CD4-positive, alpha-beta T cell treated with Interleukin-12 subunit alpha and Interleukin-12 subunit beta, for 1 hour (primary cell): Measurements from ENCODE around the gene PPM1L.
"Not testable (repeated sequence)": the region's sequence is repeated elsewhere in the genome, so short reads cannot be mapped to it uniquely, and the experiment has no call there.

ENCODE experiments used
- DNase-seq: peaks from one replicate; pipeline ENCODE4 v3.0.0-alpha.2; 2020

The PPM1L gene

DNA sequence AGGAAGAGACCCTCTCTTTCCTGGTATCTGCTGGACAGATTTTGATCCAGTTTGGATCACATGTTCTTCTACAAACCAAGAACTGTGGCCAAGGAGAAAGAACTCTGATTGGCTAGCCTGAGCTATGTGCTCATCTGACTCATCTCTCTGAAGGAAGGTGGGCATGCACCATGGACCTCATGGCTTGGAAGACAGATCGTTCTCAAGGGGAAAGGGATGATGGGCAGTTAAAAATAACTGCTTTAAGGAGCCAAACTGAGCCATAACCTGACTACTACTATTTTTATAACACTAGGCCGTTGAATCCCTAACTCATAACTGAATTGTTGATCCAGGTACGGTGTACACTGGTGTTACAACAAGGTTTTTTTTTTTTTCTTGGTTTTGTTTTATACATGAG is 236.7 kb downstream of the PPM1L start:
- no peak for DNase-seq

DNA sequence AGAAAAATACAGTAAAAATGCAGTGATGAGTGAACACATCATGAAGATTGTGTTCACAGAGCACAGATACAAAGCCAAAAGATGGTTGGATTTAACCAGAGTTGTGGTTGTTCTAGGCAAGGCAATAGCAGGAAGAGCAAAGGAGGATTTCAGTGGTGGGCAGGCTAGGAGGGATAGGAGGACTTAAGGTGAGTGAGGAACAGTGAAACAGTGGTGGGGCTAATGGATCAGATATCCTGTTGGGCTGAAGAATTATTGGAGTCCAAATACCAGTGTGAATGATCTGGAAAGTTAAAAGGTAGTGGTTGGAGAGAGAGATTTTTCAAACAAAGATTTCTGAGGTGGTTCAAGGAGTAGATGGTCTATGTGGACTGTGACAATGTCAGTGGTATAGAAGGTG is 240.8 kb downstream of the PPM1L start:
- DNase-seq: no peak

DNA sequence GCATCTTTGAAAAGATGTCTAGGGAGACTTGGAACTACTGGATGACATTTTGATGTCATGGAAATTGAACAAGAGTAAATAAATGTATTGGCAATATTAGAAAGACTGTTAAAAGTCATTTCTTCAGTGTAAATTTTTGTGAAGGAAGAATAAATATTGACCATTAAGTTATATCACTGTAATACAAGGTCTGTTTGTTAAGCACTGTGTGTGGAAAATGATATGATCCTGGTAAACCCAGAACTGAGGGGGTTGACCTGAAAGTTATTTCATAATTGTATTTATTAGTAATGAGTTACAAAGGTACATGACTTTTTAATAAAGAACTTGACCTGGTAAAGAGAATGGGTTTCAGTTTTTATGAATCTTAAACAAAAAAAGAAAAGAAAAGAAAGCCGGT is 242.6 kb downstream of the PPM1L start:
- DNase-seq: no peak

DNA sequence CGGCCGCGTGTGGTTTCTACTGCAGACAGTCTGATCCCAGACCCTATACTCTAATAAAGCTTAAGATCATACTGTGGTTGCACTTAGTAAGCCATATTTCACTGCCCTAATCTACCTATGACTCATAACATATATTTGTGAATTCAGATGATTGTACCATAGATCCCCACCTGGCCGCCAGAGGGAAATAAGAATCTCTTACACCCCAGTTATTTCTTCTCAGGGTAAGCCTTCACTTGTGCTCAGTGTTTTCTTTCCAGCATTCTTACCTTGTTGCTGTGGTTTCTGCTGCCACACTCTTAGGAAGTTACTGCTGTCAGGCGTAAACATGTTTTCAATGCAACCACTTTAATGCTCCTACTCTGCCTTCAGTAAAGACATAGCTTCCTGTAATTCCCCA is 243.2 kb downstream of the PPM1L start:
- DNase-seq: no peak

DNA sequence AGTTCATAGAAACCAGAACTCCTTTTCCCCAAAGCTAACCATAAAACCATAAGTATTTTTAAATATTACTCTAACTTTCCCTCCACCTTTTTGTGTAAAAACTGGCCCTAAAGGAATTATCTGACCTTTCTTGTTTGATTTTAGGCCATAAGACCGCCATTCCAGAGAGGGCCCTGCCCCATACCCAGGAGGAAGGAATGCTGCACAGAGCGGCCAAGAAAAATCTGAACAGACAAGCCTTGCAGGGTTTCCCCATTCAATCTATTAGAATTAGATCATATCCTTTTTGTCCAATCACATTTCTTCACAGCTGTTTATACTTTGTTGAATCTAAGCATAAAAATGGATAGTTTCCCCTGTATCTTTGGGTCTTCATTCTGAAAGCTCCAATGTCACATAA is 252.1 kb downstream of the PPM1L start:
- DNase-seq: no peak

DNA sequence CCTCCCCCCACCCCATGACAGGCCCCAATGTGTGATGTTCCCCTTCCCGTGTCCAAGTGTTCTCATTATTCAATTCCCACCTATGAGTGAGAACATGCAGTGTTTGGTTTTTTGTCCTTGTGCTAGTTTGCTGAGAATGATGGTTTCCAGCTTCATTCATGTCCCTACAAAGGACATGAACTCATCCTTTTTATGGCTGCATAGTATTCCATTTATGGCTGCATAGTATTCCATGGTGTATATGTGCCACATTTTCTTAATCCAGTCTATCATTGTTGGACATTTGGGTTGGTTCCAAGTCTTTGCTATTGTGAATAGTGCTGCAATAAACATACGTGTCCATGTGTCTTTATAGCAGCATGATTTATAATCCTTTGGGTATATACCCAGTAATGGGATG is 254.1 kb downstream of the PPM1L start:
- not testable (repeated sequence) for DNase-seq

DNA sequence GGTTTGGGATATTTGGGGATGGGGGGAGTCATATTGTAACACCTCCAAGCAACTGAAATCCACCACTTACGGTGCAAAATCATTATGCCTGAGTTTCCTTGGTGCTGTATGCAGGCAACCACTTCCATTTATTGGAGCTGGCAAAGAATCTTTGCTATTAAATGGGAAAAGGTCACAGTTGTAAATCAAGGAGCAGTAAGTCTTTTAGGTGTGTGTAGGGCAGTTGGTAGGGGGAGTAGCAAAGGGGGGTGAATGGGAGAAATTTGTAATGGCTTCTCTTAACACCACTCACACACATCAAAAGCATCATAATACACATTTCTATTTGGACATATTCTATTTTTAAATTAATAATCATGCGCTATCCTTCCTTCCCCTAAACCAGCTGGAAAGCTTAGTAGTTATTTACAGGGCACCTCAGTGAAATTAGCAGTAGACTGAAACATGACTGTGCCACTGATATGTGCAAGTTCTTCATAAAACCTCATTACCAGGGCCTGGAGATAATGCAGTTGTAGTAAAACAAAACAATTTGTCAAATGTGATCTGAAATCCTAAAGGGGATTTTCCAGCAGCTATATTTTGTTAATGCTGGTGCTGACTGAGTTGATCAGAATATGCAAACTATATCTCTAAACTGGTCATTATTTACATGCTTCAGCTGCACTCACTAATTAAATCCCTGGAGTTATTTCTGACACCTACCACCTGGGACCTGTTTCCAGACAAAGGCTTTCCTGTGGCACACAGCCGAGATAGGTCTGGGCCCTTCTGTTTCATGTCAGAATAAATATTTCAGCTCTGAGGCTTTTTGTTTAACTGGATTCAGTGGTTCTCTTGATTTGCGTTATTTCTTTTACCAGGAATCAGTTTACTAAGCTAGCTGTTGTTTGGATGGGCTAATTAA is 259.1 kb downstream of the PPM1L start:
- no peak for DNase-seq

DNA sequence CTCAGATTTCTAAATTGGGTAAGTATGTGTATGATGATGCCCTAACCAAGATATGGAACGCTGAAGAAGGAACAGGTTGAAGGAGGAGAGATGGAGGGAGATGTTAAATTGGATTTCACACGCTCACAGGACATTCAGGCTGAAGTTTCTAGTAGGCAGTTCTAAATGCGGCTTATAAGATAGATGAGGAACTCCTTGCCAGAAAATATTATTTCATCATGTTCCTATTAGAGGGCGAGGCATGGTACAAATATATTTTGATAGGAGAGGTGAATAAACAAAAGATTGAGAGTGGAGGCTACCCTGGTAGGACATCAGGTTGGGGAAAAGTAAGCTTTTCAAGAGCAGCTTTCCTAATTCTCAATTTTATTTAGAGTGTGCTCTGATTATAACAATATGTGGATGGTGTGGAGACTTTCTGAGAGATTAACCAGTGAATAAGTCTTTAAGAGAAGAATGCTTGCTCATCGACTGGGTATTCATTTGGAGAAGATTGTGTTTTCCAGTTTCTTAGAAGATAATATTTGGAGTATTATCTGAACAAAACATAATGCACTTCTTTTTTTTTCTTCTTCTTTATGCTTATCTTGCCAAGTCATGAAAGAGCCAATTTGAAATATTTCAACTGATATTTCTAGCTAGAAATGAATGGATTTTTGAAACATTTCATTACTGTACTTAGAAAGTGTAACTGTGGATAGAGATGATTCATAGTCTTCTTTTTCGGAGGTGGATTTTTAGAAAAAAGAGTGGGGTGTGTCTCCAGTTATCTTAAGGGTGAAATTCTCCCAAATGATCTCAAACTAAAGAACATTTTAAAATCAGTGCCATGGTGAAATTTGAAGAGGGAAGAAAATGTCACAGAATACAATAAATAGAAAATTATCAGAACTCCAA is 260.6 kb downstream of the PPM1L start:
- no peak for DNase-seq

DNA sequence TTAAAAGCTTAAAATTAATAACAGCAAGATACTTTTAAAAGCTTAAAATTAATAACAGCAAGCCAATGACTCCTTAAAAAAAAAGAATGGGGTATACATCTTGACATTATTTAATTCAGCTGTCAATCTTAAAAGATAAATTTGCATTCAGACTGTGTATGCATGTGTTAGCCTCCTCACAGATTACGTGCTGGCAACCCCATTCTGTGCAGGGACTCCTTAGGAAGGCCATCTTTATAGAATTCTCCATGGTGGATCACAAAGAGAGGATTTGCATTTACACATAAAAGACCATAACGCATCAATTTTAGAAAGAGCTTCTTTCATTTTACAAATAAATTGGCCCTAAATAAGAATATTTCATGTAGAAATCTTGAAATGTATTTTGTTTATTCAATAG is 261.9 kb downstream of the PPM1L start:
- DNase-seq: no peak

DNA sequence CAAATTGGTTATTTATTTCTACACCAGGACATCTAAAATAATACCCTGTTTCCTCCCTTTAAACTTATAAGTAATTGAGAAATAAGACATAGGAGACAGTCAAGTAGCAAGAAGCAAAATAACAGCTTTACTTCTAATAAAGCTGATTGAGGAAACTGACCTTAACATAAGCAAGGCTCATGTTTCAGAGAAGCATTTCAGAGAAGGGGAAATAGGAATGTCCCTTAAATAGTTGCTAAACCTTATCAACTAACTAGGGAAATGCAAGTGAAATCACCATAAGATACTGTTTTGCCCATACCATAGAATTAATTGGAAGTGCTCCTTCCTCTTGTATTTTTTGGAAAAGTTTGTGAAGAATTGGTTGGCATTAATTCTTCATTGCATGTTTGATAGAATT is 264.2 kb downstream of the PPM1L start:
- DNase-seq: no peak

DNA sequence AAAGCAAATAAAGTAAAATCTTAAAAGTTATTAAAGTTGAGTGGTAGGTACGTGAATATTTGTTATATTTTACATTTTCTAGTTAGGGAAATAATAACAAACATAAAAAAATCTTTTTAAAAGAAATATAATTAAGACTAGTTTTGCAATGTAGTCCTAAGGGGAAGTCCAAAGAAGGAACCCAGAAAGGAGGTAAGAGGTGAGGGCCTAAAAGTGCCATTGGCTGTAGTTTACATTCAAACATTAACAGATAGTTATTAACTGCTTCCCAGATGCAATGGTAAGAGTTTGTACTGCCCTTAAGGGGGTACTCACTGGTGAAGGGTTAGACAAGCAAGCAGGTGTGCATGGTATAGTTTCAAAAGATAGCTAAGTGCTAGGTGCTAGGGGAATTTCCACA is 269.9 kb downstream of the PPM1L start:
- no peak for DNase-seq

DNA sequence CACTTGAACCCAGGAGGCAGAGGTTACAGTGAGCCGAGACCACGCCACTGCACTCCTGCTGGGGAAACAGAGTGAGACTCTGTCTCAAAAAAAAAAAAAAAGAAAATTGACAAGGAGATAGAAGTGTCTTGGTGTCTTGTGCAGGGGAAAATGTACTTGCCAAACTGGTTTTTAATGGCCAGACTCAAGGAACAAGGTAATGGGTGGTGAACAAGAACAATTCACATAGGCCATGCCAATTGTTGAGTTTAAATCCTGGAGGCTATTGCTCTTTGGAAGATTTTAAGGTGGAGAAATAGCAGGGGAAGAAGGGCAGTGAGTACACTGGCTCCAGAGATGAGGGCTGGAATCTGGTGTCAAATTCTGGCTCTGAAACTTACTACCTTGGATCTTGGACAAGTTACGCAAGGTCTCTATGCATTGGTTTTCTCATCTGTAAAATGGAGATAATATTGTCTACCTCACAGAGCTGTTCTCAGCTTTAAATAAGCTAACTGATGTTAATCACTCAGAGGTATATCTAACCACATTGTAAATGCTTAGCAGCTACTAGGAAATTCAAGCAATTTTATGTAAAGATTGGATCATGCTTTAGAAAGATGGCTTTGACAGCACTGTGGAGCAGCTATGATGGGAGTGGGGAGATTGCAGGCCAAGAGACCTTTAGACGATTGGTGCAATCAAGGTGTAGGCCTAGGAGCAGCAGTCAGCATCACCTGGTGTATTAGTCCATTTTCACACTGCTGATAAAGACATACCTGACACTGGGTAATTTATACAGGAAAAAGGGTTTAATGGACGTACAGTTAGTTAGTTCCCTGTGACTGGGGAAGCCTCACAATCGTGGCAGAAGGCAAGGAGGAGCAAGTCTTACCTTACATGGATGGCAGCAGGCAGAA is 270.8 kb downstream of the PPM1L start:
- no peak for DNase-seq

DNA sequence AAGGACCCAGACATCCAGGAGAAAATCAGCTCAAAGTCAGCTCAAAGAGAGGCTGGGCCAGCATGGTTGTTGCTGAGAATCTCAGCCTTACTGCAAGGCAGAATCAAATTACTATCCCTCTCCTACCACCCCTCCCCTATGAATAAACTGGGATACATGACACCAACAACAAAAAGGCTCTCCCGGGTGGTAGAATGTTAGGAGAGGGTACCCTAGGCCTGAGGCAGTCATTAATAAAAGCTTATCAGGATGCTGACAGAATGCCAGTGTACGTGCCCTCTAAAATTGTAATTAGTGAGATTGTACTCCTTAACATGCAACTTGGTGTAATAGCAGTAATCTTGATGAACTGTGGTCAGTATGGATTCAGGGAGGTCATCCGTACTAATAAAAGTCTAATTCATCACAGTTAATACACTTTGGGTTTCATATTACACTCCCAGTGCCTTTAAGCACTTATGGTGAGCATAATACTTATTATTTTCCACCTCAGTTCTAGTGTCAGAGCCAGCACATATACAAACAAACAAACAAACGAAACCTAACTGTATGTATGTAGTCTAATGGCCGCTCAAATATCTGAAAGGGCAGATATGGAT is 272.6 kb downstream of the PPM1L start:
- DNase-seq: no peak

DNA sequence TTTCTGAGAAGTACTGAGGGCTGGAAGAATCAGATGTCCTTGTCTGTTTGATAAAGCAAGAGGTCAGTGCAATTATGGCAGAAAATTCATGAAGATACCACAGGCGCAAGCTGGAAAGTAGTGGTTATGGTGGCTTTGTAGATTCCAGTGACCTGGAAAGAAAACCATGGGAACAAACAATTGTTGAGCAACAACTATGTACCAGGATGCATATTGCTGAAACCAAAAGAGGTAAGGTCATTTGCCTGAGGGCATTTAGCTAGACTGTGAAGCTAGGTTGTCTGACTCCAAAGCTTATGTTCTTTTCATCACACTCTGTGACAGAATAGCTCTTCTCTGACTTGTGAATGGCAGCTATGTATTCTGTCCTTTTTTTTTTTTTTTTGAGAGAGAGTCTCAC is 275.1 kb downstream of the PPM1L start:
- no peak for DNase-seq

DNA sequence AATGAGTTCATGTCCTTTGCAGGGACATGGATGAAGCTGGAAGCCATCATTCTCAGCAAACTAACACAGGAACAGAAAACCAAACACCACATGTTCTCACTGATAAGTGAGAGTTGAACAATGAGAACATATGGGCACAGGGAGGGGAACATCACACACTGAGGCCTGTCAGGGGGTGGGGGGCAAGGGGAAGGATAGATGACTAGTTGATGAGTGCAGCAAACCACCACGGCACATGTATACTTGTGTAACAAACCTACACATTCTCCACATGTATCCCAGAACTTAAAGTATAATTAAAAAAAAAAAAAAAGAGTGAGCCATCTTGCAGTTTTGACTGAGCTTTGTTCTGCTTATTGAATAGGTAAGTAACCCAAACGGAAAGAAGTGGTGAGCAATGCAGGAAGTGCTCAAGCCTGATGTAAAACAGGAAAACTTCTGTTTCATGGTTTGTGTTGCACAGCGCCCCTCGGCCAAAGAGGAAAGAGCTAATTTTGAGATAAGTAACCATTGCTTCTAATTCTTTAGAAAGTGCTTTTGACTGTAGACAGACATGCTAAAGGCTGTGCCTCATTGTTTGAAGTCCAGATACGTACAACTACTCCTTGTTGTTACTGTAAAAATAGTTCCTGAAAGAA is 279.0 kb downstream of the PPM1L start:
- DNase-seq: peak; percentile 3

DNA sequence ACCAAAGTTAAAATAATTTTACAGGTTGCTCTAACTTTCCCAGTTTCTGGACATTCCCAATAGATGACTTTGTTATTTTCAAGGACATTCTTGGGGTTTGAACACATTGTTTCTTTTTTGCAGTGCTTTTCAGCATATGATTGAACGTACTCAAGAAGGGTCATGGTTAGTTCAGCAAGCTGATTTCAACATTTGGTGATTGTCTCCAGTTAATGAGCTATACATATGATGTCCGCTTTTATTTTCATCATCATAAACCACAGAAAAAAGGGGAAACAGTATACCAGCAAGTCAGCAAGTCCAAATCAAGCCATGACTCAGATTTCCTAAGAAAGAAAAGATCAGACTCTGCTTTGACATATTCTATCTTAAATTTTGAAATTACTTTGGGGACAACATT is 279.7 kb downstream of the PPM1L start:
- no peak for DNase-seq

DNA sequence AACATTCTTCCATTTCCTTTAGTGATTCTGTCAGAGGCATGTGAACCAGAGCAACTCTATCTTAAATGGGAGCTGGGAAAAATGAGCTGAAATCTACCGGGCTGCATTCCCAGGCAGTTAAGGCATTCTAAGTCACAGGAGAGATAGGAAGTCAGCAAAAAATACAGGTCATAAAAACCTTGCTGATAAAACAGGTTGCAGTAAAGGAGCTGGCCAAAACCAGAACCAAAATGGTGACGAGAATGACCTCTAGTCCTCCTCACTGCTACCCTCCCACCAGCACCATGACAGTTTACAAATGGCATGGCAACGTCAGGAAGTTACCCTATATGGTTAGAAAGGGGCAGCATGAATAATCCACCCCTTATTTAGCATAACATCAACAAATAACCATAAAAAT is 282.7 kb downstream of the PPM1L start:
- DNase-seq: no peak

DNA sequence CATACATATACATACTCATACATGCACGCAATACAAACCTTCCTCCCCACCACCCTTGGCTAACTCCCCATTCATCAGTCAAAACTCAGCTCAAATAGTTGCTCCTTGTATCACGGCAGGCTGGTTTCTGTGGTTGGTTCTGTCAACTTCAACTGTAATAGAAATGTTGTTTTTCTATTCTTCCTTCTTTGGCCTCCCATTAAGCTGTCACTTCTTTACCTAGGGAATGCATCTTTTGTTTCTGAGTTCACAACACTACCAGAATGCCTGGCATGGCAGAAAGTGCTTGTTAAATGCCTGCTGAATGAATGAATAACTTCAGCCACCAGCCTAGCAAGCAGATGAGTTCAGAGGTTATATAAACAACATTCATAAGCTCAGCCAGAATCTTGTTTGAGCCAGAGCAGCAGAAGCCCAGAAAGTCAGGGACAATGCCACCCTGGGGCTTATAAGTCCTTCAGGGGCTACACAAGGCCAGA is 286.0 kb downstream of the PPM1L start:
- no peak for DNase-seq

DNA sequence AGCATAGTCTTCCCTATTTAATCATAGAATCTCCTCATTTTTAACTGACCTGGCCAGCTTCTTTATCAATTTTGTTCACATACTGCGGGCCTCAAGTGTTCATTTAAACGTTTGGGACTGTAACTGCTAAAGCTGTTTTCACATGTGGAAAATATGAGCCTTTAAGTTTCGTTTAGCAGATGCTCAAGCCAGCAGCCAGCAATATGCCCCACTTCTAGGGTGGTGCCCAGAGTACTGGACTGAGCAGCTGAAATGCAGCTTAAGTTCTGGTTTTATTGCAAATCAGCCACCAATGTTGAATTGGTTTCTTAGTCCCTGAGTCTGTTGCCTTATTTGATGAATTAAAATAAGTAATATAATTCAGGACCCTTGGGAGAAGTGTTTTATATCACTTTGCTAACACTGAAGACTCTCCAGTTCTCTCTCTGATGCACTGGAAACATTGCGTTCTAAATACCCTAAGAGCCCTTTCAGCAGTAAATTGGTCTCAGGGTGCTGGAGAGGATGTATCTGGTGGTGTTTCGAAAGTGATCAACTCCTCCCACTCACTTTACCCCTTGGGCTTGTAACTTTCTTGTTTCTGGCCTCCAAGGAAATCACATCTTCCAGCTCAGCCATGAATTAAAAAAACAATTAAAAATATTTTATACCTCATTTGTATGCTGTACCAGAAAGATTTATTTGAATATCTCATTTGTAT is 287.5 kb downstream of the PPM1L start:
- no peak for DNase-seq

DNA sequence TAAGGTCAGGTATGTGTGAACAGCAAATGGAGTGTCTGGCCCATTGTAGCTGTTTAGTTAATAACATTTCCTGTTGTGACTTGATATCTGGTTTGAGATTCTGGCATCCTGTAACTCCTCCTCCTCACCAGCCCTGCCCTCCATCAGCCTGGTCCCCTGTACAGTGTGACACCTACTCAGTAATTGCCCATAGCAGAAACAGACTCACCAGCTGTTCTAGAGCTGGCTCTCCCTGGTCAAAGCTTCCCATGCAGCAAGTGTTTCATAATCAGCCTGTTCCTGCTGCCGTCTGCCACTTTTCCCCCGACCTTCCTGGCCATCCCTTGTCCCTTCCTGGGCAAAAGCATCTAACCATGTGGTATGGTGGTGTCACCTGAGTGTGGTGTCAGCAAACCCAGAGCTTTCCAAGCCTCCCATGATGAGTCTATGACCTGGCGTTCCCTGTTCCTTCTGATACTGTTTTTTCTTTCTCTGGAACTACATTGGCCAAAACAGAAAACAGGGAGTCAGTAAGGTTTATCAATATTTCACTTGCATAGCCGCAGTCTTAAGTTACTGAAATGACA is 293.7 kb downstream of the PPM1L start:
- no peak for DNase-seq

DNA sequence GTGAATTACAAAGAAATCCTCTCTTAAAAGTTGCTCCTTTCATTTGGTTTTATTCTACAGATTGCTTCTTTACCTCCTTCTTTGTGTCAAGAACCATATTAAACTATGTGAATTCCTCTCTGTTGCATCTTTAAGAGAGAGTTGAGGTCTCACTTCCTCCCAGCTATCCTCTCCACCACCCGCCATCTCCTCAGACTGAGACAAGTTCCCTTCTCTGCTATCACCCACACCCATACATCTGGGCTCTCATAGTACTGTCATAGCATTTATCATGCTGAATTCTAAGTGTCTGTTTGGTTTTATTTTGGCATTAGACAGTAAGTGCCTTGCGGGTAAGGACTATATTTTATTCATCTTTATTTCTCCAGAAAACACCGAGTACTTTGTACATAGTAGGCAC is 294.9 kb downstream of the PPM1L start:
- no peak for DNase-seq
